Stimulated activated CD8-positive, alpha-beta memory T cell treated with anti-CD3 and anti-CD28 coated beads, Interleukin-7, amount 100 ng/mL, for 48 hours (primary cell): ENCODE measurements around the gene RHBDF1.
"Not testable (repeated sequence)": the region's sequence is repeated elsewhere in the genome, so short reads cannot be mapped to it uniquely, and the experiment has no call there.

Experiments used
- DNase-seq, 2 donors: peaks; one replicate each; pipeline ENCODE4 v3.0.0-alpha.2; 2020; ENCODE audit warnings: low read depth in 1 of 2; ENCODE audit errors: extremely low read depth in 1 of 2

RHBDF1 gene

DNA sequence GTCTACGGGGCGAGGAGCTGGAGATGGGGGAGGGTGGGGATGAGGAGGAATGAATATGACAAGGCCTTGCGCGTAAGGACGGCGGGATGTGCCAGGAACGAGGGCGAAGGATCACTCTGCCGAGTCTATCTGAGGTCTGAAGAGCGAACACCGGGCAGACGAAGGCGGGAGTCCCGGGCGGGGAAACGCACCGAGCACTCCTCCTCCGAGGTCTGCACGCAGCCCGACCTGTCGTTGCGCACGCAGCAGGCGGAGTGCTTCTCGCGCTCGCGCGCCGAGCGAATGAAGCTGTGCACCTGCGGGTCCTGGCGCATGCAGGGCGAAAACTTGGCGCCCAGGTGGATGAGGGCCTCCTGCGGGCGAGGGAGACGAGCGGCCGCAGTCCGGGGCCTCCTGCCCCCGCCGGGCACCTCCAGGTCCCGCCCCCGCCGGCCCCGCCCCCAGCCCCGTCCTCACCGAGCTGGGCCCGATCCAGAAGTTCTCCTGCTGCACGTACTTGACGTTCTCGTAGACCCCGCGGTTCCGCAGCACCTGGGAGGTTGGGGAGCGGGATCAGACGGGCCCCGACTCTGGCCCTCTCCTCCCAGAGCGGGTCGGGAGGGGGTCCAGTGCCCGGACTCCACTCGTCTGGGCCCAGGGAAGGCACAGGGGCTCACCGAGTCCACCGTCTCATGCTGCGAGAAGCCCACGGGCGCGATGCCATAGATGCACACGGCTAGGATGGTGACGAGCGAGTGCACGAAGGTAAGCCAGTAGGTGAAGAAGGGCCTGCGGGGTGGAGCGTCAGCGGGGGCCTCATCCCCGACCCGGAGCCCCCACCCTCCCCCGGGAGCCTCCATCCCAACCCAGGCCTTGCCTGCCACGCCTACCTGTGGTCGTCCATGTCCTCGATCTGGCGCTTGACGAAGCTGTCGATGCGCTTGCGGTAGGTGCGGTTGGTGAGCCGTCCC, 11.2 kb downstream of the RHBDF1 start:
- no peak for DNase-seq

GRCh38 chr16:60166-60565, 12.3 kb downstream of the RHBDF1 start:
- no peak for DNase-seq

DNA sequence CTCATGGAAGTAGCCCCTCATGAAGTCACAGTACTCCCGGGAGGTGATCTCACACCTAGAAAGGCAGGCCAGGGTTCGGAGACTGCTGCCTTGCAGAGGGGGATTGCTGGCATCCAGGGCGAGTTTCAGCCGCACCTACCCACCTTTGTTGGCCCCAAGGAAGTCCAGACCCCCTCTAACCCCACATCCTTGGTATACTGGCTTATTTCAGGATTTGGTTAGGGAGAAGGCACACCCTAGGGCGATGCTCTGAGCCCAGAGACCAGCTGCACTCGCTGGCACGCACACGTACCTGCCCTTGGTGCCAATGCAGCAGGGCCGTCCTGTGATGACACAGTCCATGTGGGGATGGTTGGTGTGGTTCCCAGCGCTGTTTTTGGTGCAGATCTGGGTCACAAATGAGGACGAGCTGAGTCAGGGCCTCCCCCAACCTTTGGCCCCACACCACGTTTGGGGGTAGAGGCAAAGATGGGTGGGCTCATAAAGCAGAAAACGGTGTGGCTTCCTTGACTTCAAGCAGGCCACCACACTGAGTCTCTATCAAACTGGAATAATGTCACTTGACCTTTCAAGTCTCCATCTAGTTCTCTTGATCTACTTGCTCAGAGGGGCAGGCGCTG, 12.9 kb downstream of the RHBDF1 start:
- no peak for DNase-seq

- no peak for DNase-seq
Measured at GRCh38 chr16:58491-59439, 13.7 kb downstream of the RHBDF1 start.

DNA sequence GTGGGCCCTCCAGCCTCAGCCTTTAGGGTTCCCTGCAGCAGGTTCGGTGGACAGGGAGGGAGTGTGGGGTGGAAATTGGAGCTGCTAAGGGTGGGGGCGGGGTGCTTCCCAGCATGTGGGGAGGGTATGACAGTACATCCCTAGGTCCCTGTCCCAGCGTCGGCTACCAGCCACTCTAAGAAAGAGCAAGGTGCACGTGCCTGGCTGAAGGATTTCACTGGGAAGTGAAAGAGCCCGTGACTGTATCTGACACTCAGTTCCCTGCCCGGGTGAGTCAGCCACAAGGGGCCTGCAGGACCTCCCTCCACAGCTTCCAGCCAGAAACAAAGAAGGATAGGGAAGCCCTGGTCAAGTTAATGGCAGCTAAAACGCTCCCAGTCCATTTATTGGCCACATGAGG, 14.7 kb downstream of the RHBDF1 start:
- no peak for DNase-seq

GRCh38 chr16:56231-56927, 16.1 kb downstream of the RHBDF1 start:
- no peak for DNase-seq

GRCh38 chr16:55571-56136, 16.8 kb downstream of the RHBDF1 start:
- no peak for DNase-seq

GRCh38 chr16:54237-54581, 18.2 kb downstream of the RHBDF1 start:
- no peak for DNase-seq

GRCh38 chr16:53346-54236, 18.8 kb downstream of the RHBDF1 start, which contains the start of the genes POLR3K and SNRNP25:
Gene POLR3K, minus strand, starts transcription at chr16:53608. Its CDS starts 22 bp downstream, at chr16:53586.
Gene SNRNP25, plus strand, starts transcription at chr16:53828. Its CDS starts 189 bp downstream, at chr16:54017.
- DNase-seq = peak; percentile 94 to 97

- no peak for DNase-seq
Measured at GRCh38 chr16:50769-51591, 21.5 kb downstream of the RHBDF1 start.

DNA sequence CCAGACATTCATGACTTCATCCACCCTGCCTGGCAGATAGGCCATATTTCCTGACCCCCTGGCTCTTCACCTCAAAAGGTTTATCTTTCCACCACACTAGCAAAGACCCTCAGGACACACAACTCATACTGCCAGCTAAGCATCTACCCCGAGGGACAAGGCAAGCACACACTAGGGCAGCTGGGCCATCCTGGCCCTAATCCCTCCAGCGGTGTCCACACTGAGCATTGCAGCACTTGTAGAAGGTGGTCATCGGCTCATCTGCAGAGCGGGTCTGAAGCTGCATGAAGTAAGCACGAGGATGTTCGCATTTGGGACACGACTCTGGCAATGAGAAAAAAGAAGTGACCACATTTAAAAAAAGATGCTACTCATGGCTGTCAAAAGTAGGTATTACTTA, 25.2 kb downstream of the RHBDF1 start:
- DNase-seq = no peak

DNA sequence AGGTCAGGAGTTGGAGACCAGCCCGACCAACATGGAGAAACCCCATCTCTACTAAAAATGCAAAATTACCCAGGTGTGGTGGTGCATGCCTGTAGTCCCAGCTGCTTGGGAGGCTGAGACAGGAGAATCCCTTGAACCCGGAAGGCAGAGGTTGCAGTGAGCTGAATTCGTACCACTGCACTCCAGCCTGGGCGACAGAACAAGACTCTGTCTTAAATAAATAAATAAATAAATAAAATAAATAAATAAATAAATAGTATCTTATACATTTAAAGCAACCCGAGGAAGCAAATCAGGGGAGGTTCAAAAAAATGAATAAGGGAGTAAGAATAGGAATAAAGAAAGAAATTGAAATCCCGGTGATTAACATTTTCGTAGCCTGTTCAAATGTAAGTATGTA, 25.9 kb downstream of the RHBDF1 start:
- DNase-seq = not testable (repeated sequence)

- DNase-seq = no peak
Measured at GRCh38 chr16:45454-45853, 27.0 kb downstream of the RHBDF1 start.

- DNase-seq = no peak
Measured at GRCh38 chr16:44655-45054, 27.8 kb downstream of the RHBDF1 start.

- DNase-seq = no peak
Measured at GRCh38 chr16:43294-43693, 29.1 kb downstream of the RHBDF1 start.

DNA sequence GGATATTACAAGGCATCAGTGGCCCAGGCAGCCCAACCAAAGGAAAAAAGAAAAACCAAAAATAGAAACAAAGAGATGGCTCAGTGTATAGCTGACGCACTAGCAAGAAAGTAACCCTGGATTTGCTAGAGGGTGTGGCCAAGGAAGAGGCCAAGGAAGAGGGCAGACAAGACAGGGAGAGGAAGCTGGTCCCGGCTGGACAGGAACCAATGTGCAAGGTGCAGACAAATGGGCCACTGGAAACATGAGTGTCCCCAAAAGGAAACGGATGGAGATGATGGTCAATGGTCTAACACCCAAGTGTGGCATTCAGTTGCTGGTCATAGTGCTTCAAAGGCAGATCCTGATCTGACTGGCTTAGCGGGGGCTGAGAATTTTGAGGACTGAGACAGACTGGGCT, 29.7 kb downstream of the RHBDF1 start:
- DNase-seq = no peak

DNA sequence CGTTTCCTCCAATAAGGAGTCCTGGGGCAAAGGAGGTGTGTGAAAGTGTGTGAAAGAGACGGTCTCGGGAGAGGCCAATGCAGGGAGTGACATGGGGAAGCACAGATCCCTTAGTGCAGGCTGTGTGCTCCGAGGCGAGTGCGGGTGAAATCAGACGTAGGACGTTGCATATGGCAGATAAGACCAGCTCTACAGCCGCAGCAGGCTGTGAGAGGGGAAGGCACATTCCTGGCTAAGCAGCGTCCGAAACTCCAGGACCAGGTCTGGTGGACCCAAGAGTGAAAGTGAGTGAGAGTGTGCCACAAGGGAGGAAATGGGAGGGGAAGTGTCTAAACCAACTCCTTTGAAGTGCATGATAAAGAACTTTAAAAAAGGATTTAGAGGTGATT, 30.4 kb downstream of the RHBDF1 start:
- DNase-seq = no peak

GRCh38 chr16:41439-42068, 30.9 kb downstream of the RHBDF1 start:
- DNase-seq = no peak
